OCI-LY1 (cell line): ENCODE results near the gene KNCN.

ENCODE experiments used
- EZH2 ChIP-seq: fragments of 200-600 bp; sonication (generic), shearing (Covaris generic); IDR thresholded peaks from 2 replicates; pipeline ENCODE4 v1.8.0; 2017; ENCODE audit warnings: borderline replicate concordance, mixed run types, mild to moderate bottlenecking, antibody characterized with exemption, low read length, moderate library complexity, mixed read lengths
- TF ChIP-seq, protein P1 (sequence below): fragments of 200-600 bp; sonication (generic), shearing (Covaris generic); IDR thresholded peaks from 2 replicates; pipeline ENCODE4 v1.5.1; 2017; ENCODE audit warnings: mild to moderate bottlenecking, antibody characterized with exemption, low read length, moderate library complexity, mixed read lengths

DNA sequence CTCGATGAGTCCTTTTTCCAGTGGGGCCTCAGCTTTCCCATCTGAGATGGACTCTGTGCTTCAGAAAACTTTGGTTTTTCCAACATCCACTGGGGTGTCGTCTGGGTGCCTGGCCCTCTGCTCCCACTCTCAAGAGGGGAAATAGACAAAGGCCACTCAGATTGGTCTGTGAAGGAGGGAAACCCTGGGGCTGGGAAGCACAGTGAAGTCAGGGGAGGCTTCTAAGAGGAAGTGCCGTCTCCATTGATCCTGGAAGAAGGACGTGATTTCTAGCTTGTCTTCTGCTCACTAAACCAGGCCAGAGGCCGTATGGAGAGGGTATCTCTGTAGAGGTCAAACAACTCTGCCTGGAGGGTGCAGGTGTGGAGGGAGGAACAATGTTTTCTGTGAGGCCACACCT is 5.2 kb downstream of the KNCN start:
- TF ChIP-seq, protein P1, sequence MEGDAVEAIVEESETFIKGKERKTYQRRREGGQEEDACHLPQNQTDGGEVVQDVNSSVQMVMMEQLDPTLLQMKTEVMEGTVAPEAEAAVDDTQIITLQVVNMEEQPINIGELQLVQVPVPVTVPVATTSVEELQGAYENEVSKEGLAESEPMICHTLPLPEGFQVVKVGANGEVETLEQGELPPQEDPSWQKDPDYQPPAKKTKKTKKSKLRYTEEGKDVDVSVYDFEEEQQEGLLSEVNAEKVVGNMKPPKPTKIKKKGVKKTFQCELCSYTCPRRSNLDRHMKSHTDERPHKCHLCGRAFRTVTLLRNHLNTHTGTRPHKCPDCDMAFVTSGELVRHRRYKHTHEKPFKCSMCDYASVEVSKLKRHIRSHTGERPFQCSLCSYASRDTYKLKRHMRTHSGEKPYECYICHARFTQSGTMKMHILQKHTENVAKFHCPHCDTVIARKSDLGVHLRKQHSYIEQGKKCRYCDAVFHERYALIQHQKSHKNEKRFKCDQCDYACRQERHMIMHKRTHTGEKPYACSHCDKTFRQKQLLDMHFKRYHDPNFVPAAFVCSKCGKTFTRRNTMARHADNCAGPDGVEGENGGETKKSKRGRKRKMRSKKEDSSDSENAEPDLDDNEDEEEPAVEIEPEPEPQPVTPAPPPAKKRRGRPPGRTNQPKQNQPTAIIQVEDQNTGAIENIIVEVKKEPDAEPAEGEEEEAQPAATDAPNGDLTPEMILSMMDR, result no peak
- TF ChIP-seq EZH2, result no peak
